NCI-H69 (cell line): ENCODE measurements around the gene TTLL11.

Source experiments
- DNase-seq: peaks from one replicate; lab custom pipeline; 2025; lab: John Stamatoyannopoulos, UW

The TTLL11 gene, protein sequence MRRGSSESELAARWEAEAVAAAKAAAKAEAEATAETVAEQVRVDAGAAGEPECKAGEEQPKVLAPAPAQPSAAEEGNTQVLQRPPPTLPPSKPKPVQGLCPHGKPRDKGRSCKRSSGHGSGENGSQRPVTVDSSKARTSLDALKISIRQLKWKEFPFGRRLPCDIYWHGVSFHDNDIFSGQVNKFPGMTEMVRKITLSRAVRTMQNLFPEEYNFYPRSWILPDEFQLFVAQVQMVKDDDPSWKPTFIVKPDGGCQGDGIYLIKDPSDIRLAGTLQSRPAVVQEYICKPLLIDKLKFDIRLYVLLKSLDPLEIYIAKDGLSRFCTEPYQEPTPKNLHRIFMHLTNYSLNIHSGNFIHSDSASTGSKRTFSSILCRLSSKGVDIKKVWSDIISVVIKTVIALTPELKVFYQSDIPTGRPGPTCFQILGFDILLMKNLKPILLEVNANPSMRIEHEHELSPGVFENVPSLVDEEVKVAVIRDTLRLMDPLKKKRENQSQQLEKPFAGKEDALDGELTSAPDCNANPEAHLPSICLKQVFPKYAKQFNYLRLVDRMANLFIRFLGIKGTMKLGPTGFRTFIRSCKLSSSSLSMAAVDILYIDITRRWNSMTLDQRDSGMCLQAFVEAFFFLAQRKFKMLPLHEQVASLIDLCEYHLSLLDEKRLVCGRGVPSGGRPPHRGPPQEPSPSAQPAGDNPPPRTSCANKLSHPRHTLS

GRCh38 chr9:122092611-122093506, at the start of gene TTLL11:
TSS of gene TTLL11 (minus strand) at chr9:122093308. CDS start at chr9:122093148, 160 bp downstream.
- peak; percentile 98 for DNase-seq

GRCh38 chr9:122141671-122142070, 48.6 kb upstream of the TTLL11 start:
- DNase-seq = no peak

DNA sequence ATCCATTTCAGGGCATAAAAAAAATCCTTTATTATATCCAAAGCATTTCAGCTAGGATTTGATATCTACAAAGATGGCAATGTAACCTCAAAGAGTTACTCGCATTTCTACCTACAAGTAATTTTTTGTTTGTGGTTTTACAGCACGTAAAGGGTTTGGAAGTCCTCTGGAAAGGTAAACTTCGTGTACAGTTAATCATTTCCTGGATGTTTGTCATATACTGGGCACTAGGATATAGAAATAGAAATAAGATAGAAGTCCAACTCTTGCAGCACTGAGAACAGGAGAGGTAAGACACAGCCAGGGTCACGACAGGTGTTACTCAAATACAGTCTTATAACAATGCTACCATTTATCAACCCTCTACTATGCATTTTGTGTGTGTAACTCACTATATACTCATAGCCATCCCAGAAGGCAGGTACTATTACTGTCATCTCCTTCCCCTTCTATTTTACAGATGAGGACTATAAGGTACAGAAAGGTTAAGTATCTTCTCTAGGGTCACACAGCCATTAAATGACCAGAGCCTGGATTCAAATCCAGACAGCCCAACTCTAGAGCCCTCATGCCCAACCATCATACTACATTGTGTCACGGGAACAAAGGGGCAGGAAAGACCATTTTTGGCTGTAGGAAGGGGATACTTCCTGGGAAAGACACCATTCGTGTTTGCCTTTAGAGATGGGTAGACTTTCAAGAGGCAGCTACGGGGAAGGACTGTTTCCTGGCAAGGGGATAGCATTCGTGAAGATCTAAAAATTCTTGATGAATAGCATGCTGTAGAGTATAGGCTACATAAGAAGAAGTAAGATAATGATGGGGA, 47.5 kb upstream of the TTLL11 start:
- no peak for DNase-seq

DNA sequence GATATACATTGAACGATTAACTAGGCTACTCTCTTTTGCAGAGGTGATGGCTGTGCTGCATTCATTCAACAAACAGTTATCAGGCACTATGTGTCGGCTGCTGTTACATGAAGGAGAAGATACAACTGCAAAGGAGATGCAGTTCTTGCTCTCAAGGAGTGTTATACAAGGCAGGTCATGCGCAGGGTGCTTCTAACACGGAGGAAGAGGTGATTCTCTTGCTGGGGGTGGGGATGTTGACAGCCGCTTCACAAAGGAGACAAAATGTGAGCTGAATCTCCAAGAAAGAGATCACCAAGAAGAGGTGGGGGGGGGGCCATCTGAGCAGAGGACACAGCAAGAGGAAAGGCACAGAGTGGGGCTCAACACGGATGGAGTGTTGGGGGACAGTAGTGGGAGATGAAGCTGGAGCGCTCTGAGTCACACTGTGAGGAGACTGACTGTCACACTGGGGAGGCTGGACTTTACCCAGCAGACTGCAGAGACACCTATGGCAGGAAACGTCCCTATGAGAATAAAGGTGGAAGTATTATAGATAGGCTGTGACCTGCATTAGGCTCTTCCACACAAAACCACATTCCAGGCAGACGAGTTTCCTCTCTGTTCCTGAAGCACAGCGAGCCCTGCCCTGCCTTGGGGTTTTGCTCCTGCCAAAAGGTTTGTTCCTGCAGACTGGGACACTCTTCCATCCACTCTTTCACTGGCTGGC, 45.6 kb upstream of the TTLL11 start:
- DNase-seq = no peak

DNA sequence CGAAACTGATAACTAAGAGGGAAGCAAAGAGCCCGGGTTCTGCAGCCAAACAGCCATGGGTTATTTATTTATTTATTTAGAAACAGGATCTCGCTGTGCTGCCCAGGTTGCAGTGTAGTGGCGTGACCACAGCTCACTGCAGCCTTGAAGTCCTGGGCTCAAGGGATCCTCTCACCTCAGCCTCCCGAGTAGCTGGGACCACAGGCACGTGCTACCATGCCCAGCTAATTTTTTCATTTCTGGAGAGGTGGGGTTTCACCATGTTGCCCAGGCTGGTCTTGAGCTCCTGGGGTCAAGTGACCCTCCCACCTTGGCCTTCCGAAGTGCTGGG, 42.4 kb upstream of the TTLL11 start:
- no peak for DNase-seq

GRCh38 chr9:122134822-122135528, 41.9 kb upstream of the TTLL11 start:
- DNase-seq = peak; percentile 65

DNA sequence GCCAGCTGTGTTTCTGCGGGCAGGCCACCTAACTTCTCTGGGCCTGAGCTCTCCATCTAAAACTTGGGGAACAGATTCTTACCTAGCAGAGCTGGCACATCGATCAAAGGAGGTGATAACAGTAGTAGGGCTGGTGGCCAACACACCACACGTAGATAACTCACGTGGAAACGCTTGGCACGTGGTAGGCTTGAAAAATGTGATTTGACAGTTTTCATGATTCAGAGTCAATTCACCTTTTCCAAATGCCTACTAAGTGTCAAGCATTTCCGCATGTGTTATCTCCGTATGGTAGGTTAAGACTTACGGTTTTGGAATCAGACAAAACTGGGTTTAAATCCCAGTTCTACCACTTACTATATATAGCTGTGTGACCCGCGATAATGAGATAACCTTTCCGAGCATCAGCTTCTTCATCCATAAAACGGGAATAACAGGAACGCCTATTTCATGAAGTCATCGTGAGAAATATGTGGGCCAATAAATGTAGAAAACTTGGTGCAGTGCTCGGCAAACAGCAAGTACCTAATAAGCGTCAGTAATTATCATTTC, 41.0 kb upstream of the TTLL11 start:
- no peak for DNase-seq

- DNase-seq = peak; percentile 39
These were observed 40.3 kb upstream of the TTLL11 start for GRCh38 chr9:122133263-122133983.

- DNase-seq = no peak
These were observed 39.4 kb upstream of the TTLL11 start for GRCh38 chr9:122132539-122132938.

GRCh38 chr9:122131401-122132001, 38.4 kb upstream of the TTLL11 start:
- peak; percentile 91 for DNase-seq

GRCh38 chr9:122130837-122131236, 37.7 kb upstream of the TTLL11 start:
- DNase-seq = no peak

DNA sequence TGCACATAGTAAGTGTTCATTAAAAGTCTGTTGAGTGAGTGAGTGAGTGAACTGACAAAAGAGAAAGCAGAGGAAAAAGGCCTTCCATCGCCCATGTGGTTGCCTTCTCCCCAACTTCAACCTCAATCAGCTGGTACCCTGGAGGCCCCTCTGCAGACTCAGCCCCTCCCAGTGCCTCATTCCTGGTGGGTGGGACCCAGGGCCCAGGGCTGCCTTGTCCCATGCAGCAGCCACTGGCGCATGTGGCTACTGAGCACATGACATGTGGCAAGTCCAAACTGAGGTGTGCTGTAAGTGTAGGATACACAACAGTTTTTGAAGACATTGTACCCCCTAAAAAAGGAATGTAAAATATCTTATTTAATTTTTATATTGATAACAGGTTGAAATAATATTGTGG, 36.9 kb upstream of the TTLL11 start:
- DNase-seq = no peak

- no peak for DNase-seq
These were observed 35.8 kb upstream of the TTLL11 start for GRCh38 chr9:122128969-122129343.

DNA sequence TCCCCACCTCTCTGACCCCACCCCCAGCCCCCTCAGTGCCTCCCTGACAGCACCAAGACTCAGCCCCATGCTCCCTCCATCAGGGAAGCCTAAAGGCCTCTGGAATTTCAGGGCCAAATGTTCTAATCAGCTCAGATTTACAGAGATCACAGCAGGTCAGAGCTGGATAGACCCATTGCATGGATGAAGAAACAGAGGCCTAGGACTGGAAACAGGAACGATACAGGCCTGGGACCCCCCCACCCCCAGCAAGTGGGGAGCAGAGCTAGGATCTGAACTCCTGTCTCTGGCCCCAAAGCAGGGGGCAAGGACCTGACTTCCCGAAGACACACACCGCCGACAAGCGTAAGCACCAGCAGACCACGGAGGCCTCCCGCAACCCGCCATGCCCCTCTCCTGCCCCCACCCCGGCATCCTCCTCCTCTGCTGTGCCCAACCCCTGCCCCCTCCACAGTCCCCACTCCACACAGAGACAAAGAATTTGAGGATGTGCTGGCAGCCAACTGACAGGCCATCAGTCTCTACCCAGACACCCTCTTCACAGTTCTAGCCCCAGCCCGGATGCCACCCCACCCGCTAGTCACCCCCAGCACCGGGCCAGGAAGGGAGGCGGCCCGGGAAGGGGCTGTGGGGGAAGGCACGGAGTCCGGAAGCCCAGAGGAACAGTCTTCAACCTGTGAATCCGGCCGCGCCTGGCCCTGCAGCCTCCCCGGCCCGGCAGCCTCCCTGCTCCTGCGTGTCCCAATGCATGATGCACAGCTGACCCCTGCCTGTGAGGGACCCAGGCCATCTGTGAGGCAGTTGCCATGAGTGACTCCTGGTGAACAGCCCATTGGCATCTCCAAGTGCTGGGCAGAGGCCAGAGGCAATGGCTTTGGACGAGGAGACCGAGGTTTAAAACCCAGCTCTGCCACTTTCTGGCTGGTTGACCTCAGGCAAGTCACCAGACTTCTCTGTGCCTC, 35.2 kb upstream of the TTLL11 start:
- DNase-seq = no peak

GRCh38 chr9:122127396-122127798, 34.3 kb upstream of the TTLL11 start:
- no peak for DNase-seq

DNA sequence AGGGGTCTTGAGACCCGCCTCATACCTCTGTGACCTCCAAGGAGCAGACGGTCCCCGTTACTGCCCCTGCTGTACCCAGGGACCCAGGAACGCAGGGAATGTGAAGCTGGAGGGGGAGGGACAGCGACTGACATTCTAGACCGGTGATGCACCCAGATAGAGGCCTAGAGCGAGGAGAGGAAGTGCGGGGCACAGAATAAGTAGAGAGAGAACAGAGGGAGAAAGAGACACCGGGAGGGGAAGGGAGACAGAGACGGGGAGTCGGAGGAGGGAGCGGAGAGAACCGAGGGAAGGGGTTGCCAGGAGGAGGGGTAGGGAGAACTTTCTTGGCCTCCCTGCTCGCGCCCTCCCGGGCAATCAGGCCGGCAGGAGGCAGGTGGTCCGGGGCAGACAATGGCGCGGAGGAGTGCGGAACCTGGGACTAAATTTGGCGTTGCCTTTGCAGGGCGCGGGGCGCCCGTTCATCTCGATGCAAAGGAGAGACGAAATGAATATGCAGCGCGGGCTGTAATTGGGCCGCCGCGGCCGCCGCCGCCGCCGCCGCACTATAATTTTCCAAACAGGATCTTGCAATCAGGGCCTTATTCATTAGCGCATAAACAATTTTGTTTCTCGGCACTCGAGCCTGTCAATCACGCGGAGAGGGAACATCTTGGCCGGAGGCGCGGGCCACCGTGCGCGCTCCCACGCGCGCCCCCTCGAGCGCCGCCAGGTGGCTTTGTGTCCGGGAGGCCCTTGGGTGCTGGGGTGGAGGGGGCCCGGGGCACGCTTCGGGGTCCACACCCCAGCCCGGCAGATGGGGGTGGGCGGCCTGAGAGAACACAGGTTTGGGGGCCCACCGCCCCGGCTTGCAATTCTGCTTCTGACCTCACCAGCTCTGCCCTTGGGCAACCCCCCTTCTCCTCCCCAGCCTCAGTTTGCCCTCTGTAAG, 33.5 kb upstream of the TTLL11 start:
- no peak for DNase-seq
